Measurements from ENCODE around the gene DDX10. TPM values are rescaled to one million over a fixed set of nuclear protein-coding genes. Genes with fewer than 3 reads are reported as not detected.
"Not testable (repeated sequence)": the region's sequence is repeated elsewhere in the genome, so short reads cannot be mapped to it uniquely, and the experiment has no call there.

DDX10 gene
- total RNA-seq, 1 donor, result 13.5 TPM

GRCh38 chr11:108766596-108767173, 101.8 kb downstream of the DDX10 start:
- DNase-seq (ENCODE audit: low read depth in 2 of 3, low spot score in 2 of 3), result no peak

GRCh38 chr11:108768370-108768769, 103.5 kb downstream of the DDX10 start:
- no peak for DNase-seq (ENCODE audit: low read depth in 2 of 3, low spot score in 2 of 3)

GRCh38 chr11:108768964-108769363, 104.1 kb downstream of the DDX10 start:
- no peak for DNase-seq (ENCODE audit: low read depth in 2 of 3, low spot score in 2 of 3)

GRCh38 chr11:108774037-108774730, 109.3 kb downstream of the DDX10 start:
- no peak for DNase-seq (ENCODE audit: low read depth in 2 of 3, low spot score in 2 of 3)

GRCh38 chr11:108775324-108775723, 110.5 kb downstream of the DDX10 start:
- DNase-seq (ENCODE audit: low read depth in 2 of 3, low spot score in 2 of 3), result no peak

GRCh38 chr11:108779147-108779546, 114.3 kb downstream of the DDX10 start:
- DNase-seq (ENCODE audit: low read depth in 2 of 3, low spot score in 2 of 3), result not testable (repeated sequence)

- DNase-seq (ENCODE audit: low read depth in 2 of 3, low spot score in 2 of 3), result no peak
Observed at GRCh38 chr11:108780119-108780518, 115.2 kb downstream of the DDX10 start.

GRCh38 chr11:108781946-108782345, 117.1 kb downstream of the DDX10 start:
- no peak for DNase-seq (ENCODE audit: low read depth in 2 of 3, low spot score in 2 of 3)

GRCh38 chr11:108786281-108786990, 121.6 kb downstream of the DDX10 start:
- no peak for DNase-seq (ENCODE audit: low read depth in 2 of 3, low spot score in 2 of 3)

- DNase-seq (ENCODE audit: low read depth in 2 of 3, low spot score in 2 of 3), result no peak
Observed at GRCh38 chr11:108787105-108787504, 122.2 kb downstream of the DDX10 start.

- peak in 2 of 3 donors; percentile 4 to 35 for DNase-seq (ENCODE audit: low read depth in 2 of 3, low spot score in 2 of 3)
Observed at GRCh38 chr11:108788565-108789199, 123.8 kb downstream of the DDX10 start.

GRCh38 chr11:108790501-108791299, 125.8 kb downstream of the DDX10 start:
- no peak for DNase-seq (ENCODE audit: low read depth in 2 of 3, low spot score in 2 of 3)

GRCh38 chr11:108793138-108793537, 128.3 kb downstream of the DDX10 start:
- DNase-seq (ENCODE audit: low read depth in 2 of 3, low spot score in 2 of 3), result no peak

GRCh38 chr11:108793611-108794010, 128.7 kb downstream of the DDX10 start:
- DNase-seq (ENCODE audit: low read depth in 2 of 3, low spot score in 2 of 3), result no peak

- DNase-seq (ENCODE audit: low read depth in 2 of 3, low spot score in 2 of 3), result no peak
Observed at GRCh38 chr11:108796551-108796950, 131.7 kb downstream of the DDX10 start.

- DNase-seq (ENCODE audit: low read depth in 2 of 3, low spot score in 2 of 3), result no peak
Observed at GRCh38 chr11:108797578-108798100, 132.8 kb downstream of the DDX10 start.

- no peak for DNase-seq (ENCODE audit: low read depth in 2 of 3, low spot score in 2 of 3)
Observed at GRCh38 chr11:108802492-108802891, 137.6 kb downstream of the DDX10 start.

GRCh38 chr11:108803776-108804175, 138.9 kb downstream of the DDX10 start:
- DNase-seq (ENCODE audit: low read depth in 2 of 3, low spot score in 2 of 3), result no peak

- no peak for DNase-seq (ENCODE audit: low read depth in 2 of 3, low spot score in 2 of 3)
Observed at GRCh38 chr11:108804511-108804910, 139.6 kb downstream of the DDX10 start.

GRCh38 chr11:108805030-108805429, 140.2 kb downstream of the DDX10 start:
- DNase-seq (ENCODE audit: low read depth in 2 of 3, low spot score in 2 of 3), result no peak
